Limb (tissue), 2 donors: ENCODE data around the gene SHLD3.
"Not testable (repeated sequence)": the region's sequence is repeated elsewhere in the genome, so short reads cannot be mapped to it uniquely, and the experiment has no call there.

ENCODE experiments used
- DNase-seq, 2 donors: peaks; one replicate each; pipeline ENCODE4 v3.0.0-alpha.2; 2016; ENCODE audit errors: extremely low spot score in 2 of 2

The SHLD3 gene

DNA sequence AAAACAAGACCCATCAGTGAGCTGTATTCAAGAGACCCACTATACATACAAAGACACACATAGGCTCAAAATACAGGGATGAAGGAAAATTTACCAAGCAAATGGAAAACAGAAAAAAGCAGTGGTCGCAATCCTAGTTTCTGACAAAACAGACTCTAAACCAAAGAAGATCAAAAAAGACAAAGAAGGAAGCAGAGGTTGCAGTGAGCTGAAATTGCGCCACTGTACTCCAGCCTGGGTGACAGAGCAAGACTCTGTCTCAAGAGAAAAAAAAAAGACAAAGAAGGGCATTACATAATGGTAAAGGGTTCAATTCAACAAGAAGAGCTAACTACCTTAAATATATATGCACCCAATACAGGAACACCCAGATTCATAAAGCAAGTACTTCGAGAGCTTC is 51.2 kb downstream of the SHLD3 start:
- not testable (repeated sequence) for DNase-seq
